SK-N-SH treated with all-trans-retinoic acid at 6 μM for 48 hours (cell line): ENCODE data around the gene ACAD10.

Experiments used
- ATAC-seq: fragments of 200-7000 bp; cut with Tn5 transposase; 3 replicates; pipeline ENCODE4 v1.9.1; 2020; ENCODE audit warnings: mild to moderate bottlenecking, moderate library complexity
- BACH2 ChIP-seq: fragments of 250-450 bp; sonication (Bioruptor Pico); IDR thresholded peaks from 2 replicates; pipeline ENCODE4 v1.9.0; 2021; ENCODE audit warnings: mild to moderate bottlenecking, borderline replicate concordance
- CSDC2 ChIP-seq: fragments of 250-450 bp; sonication (Bioruptor Pico); IDR thresholded peaks from 2 replicates; pipeline ENCODE4 v1.5.0; 2020; ENCODE audit warnings: mild to moderate bottlenecking, moderate library complexity
- GLIS3 ChIP-seq: fragments of 250-450 bp; sonication (Bioruptor Pico); IDR thresholded peaks from 2 replicates; pipeline ENCODE4 v1.5.0; 2020; ENCODE audit warnings: mild to moderate bottlenecking, moderate library complexity
- ISL1 ChIP-seq: fragments of 250-450 bp; sonication (Bioruptor Pico); IDR thresholded peaks from 2 replicates; pipeline ENCODE4 v2.1.2; 2022; ENCODE audit warnings: mild to moderate bottlenecking, moderate library complexity
- OSR1 ChIP-seq: fragments of 250-450 bp; sonication (Bioruptor Pico); IDR thresholded peaks from 2 replicates; pipeline ENCODE4 v1.8.0; 2022; ENCODE audit warnings: moderate library complexity, mild to moderate bottlenecking, inconsistent platforms
- PPARA ChIP-seq: fragments of 250-450 bp; sonication (Bioruptor Pico); IDR thresholded peaks from 2 replicates; pipeline ENCODE4 v1.5.0; 2020; ENCODE audit warnings: mild to moderate bottlenecking, borderline replicate concordance
- SNAI2 ChIP-seq: fragments of 250-450 bp; sonication (Bioruptor Pico); IDR thresholded peaks from 2 replicates; pipeline ENCODE4 v1.5.0; 2020; ENCODE audit warnings: mild to moderate bottlenecking, moderate library complexity
- TCF4 ChIP-seq: fragments of 250-450 bp; sonication (Bioruptor Pico); IDR thresholded peaks from 2 replicates; pipeline ENCODE4 v1.8.0; 2021; ENCODE audit warnings: mild to moderate bottlenecking, moderate library complexity, borderline replicate concordance
- ZC3H10 ChIP-seq: fragments of 250-450 bp; sonication (Bioruptor Pico); IDR thresholded peaks from 2 replicates; pipeline ENCODE4 v1.5.1; 2021; ENCODE audit warnings: mild to moderate bottlenecking, moderate library complexity
- ZFP30 ChIP-seq: fragments of 450-650 bp; formaldehyde crosslinking; IDR thresholded peaks from 2 replicates; pipeline ENCODE4 v1.5.0; 2022; ENCODE audit warnings: mild to moderate bottlenecking, moderate library complexity
- ZNF70 ChIP-seq: fragments of 450-650 bp; formaldehyde crosslinking; IDR thresholded peaks from 2 replicates; pipeline ENCODE4 v1.5.0; 2020; ENCODE audit warnings: mild to moderate bottlenecking, moderate library complexity
- ZNF8 ChIP-seq: fragments of 450-650 bp; formaldehyde crosslinking; IDR thresholded peaks from 2 replicates; pipeline ENCODE4 v1.5.0; 2020; ENCODE audit warnings: mild to moderate bottlenecking, moderate library complexity
- TF ChIP-seq, protein P1 (sequence below): fragments of 250-450 bp; sonication (Bioruptor Pico); IDR thresholded peaks from 2 replicates; pipeline ENCODE4 v1.5.1; 2020; ENCODE audit warnings: low read depth, mild to moderate bottlenecking, moderate library complexity
- TF ChIP-seq, protein P2 (sequence below): fragments of 250-450 bp; sonication (Bioruptor Pico); IDR thresholded peaks from 2 replicates; pipeline ENCODE4 v1.5.1; 2021; ENCODE audit warnings: mild to moderate bottlenecking, moderate library complexity
- TF ChIP-seq, protein P3 (sequence below): fragments of 250-450 bp; sonication (Bioruptor Pico); IDR thresholded peaks from 2 replicates; pipeline ENCODE4 v1.5.0; 2020; ENCODE audit warnings: mild to moderate bottlenecking, moderate library complexity
- TF ChIP-seq, protein P4 (sequence below): fragments of 250-450 bp; sonication (Bioruptor Pico); IDR thresholded peaks from 2 replicates; pipeline ENCODE4 v1.8.0; 2021; ENCODE audit warnings: low read depth, mild to moderate bottlenecking, moderate library complexity, borderline replicate concordance
- TF ChIP-seq, protein P5 (sequence below): fragments of 250-450 bp; sonication (Bioruptor Pico); IDR thresholded peaks from 2 replicates; pipeline ENCODE4 v1.8.0; 2020; ENCODE audit warnings: mild to moderate bottlenecking, moderate library complexity, borderline replicate concordance

Gene ACAD10

DNA sequence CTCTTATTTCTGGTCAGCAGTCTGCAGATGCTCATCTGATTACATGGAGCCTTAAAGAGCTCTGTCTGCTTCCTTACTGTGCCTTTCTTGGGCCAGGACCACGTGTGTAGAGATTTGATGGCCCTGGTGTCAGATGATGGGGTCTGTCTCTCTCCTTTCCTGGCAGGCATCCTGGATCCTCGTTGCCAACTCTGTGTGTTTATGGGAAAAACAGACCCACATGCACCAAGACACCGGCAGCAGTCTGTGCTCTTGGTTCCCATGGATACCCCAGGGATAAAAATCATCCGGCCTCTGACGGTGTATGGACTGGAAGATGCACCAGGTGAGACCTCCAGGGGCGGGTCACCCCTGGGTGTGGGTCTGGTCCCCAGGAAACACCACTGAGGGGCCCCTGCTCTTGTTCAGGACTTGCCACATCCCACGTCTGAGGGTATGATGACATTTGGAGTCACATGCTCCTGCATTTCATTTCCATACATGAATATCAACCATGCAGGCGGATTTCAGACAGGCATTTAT lies 62.4 kb downstream of the ACAD10 start:
- no peak for ATAC-seq
- TF ChIP-seq GLIS3 (CRISPR knock-in tag) (no peak), ZNF70 (CRISPR knock-in tag) (no peak), ZFP30 (CRISPR knock-in tag) (no peak), BACH2 (CRISPR knock-in tag) (no peak), ISL1 (no peak), TCF4 (CRISPR knock-in tag) (no peak), PPARA (CRISPR knock-in tag) (no peak), ZNF8 (CRISPR knock-in tag) (no peak), OSR1 (CRISPR knock-in tag) (no peak), ZC3H10 (CRISPR knock-in tag) (no peak)
- TF ChIP-seq, protein P1, sequence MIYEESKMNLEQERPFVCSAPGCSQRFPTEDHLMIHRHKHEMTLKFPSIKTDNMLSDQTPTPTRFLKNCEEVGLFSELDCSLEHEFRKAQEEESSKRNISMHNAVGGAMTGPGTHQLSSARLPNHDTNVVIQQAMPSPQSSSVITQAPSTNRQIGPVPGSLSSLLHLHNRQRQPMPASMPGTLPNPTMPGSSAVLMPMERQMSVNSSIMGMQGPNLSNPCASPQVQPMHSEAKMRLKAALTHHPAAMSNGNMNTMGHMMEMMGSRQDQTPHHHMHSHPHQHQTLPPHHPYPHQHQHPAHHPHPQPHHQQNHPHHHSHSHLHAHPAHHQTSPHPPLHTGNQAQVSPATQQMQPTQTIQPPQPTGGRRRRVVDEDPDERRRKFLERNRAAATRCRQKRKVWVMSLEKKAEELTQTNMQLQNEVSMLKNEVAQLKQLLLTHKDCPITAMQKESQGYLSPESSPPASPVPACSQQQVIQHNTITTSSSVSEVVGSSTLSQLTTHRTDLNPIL (CRISPR knock-in tag) = no peak
- TF ChIP-seq, protein P2, sequence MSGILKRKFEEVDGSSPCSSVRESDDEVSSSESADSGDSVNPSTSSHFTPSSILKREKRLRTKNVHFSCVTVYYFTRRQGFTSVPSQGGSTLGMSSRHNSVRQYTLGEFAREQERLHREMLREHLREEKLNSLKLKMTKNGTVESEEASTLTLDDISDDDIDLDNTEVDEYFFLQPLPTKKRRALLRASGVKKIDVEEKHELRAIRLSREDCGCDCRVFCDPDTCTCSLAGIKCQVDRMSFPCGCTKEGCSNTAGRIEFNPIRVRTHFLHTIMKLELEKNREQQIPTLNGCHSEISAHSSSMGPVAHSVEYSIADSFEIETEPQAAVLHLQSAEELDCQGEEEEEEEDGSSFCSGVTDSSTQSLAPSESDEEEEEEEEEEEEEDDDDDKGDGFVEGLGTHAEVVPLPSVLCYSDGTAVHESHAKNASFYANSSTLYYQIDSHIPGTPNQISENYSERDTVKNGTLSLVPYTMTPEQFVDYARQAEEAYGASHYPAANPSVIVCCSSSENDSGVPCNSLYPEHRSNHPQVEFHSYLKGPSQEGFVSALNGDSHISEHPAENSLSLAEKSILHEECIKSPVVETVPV (CRISPR knock-in tag) = no peak
- TF ChIP-seq, protein P3, sequence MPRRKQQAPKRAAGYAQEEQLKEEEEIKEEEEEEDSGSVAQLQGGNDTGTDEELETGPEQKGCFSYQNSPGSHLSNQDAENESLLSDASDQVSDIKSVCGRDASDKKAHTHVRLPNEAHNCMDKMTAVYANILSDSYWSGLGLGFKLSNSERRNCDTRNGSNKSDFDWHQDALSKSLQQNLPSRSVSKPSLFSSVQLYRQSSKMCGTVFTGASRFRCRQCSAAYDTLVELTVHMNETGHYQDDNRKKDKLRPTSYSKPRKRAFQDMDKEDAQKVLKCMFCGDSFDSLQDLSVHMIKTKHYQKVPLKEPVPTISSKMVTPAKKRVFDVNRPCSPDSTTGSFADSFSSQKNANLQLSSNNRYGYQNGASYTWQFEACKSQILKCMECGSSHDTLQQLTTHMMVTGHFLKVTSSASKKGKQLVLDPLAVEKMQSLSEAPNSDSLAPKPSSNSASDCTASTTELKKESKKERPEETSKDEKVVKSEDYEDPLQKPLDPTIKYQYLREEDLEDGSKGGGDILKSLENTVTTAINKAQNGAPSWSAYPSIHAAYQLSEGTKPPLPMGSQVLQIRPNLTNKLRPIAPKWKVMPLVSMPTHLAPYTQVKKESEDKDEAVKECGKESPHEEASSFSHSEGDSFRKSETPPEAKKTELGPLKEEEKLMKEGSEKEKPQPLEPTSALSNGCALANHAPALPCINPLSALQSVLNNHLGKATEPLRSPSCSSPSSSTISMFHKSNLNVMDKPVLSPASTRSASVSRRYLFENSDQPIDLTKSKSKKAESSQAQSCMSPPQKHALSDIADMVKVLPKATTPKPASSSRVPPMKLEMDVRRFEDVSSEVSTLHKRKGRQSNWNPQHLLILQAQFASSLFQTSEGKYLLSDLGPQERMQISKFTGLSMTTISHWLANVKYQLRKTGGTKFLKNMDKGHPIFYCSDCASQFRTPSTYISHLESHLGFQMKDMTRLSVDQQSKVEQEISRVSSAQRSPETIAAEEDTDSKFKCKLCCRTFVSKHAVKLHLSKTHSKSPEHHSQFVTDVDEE (CRISPR knock-in tag) = no peak
- TF ChIP-seq, protein P4, sequence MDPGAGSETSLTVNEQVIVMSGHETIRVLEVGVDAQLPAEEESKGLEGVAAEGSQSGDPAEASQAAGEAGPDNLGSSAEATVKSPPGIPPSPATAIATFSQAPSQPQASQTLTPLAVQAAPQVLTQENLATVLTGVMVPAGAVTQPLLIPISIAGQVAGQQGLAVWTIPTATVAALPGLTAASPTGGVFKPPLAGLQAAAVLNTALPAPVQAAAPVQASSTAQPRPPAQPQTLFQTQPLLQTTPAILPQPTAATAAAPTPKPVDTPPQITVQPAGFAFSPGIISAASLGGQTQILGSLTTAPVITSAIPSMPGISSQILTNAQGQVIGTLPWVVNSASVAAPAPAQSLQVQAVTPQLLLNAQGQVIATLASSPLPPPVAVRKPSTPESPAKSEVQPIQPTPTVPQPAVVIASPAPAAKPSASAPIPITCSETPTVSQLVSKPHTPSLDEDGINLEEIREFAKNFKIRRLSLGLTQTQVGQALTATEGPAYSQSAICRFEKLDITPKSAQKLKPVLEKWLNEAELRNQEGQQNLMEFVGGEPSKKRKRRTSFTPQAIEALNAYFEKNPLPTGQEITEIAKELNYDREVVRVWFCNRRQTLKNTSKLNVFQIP = no peak

DNA sequence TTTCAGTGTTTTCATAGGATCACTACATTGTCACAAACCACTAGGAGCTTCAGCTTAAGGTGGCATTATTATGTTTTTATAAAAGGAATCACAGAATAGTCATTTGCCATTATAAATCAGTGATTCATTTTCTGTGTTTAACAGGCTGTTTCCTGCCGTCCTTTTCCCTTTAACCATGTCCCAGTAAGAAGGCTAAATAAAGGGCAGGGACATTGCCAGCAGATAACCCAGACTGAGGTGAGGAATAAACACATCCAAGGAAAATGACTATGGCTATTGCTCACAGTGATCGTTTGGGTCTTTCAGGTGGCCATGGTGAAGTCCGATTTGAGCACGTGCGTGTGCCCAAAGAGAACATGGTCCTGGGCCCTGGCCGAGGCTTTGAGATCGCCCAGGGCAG lies 63.0 kb downstream of the ACAD10 start:
- ATAC-seq = no peak
- no peak for TF ChIP-seq TCF4 (CRISPR knock-in tag)
- no peak for TF ChIP-seq ISL1
- no peak for TF ChIP-seq ZNF70 (CRISPR knock-in tag)
- TF ChIP-seq, protein P5, sequence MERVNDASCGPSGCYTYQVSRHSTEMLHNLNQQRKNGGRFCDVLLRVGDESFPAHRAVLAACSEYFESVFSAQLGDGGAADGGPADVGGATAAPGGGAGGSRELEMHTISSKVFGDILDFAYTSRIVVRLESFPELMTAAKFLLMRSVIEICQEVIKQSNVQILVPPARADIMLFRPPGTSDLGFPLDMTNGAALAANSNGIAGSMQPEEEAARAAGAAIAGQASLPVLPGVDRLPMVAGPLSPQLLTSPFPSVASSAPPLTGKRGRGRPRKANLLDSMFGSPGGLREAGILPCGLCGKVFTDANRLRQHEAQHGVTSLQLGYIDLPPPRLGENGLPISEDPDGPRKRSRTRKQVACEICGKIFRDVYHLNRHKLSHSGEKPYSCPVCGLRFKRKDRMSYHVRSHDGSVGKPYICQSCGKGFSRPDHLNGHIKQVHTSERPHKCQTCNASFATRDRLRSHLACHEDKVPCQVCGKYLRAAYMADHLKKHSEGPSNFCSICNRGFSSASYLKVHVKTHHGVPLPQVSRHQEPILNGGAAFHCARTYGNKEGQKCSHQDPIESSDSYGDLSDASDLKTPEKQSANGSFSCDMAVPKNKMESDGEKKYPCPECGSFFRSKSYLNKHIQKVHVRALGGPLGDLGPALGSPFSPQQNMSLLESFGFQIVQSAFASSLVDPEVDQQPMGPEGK (CRISPR knock-in tag) = no peak
- TF ChIP-seq CSDC2 (CRISPR knock-in tag) = no peak
- no peak for TF ChIP-seq BACH2 (CRISPR knock-in tag)
- TF ChIP-seq, protein P3 (CRISPR knock-in tag) = no peak
- TF ChIP-seq ZNF8 (CRISPR knock-in tag) = no peak
- no peak for TF ChIP-seq SNAI2 (CRISPR knock-in tag)
- no peak for TF ChIP-seq OSR1 (CRISPR knock-in tag)
- TF ChIP-seq, all 23 proteins: peak for 0
